HG03175 (cell line): ENCODE results near the gene ADAMTS7.
"Not testable (repeated sequence)": the region's sequence is repeated elsewhere in the genome, so short reads cannot be mapped to it uniquely, and the experiment has no call there.

Source experiments
- ATAC-seq: cut with Tn5 transposase; IDR thresholded peaks from one replicate; pipeline ENCODE4 v1.9.1; 2021; ENCODE audit warnings: mild to moderate bottlenecking, moderate library complexity; ENCODE audit not compliant: unreplicated experiment

The ADAMTS7 gene

GRCh38 chr15:78732634-78733033 is 78.6 kb downstream of the ADAMTS7 start:
- no peak for ATAC-seq

- no peak for ATAC-seq
Measured at GRCh38 chr15:78730955-78731354, 80.3 kb downstream of the ADAMTS7 start.

- not testable (repeated sequence) for ATAC-seq
Measured at GRCh38 chr15:78728427-78728826, 82.8 kb downstream of the ADAMTS7 start.

- no peak for ATAC-seq
Measured at GRCh38 chr15:78727561-78727960, 83.7 kb downstream of the ADAMTS7 start.

GRCh38 chr15:78726870-78727551 is 84.3 kb downstream of the ADAMTS7 start:
- ATAC-seq: no peak

- not testable (repeated sequence) for ATAC-seq
Measured at GRCh38 chr15:78719819-78720450, 91.3 kb downstream of the ADAMTS7 start.

- ATAC-seq: no peak
Measured at GRCh38 chr15:78718837-78719236, 92.4 kb downstream of the ADAMTS7 start.

GRCh38 chr15:78717956-78718656 is 93.2 kb downstream of the ADAMTS7 start:
- no peak for ATAC-seq

- no peak for ATAC-seq
Measured at GRCh38 chr15:78716651-78717050, 94.6 kb downstream of the ADAMTS7 start.

- ATAC-seq: no peak
Measured at GRCh38 chr15:78715930-78716329, 95.3 kb downstream of the ADAMTS7 start.

GRCh38 chr15:78715434-78715833 is 95.8 kb downstream of the ADAMTS7 start:
- no peak for ATAC-seq

- no peak for ATAC-seq
Measured at GRCh38 chr15:78714890-78715289, 96.4 kb downstream of the ADAMTS7 start.

GRCh38 chr15:78712797-78713515 is 98.3 kb downstream of the ADAMTS7 start:
- no peak for ATAC-seq

- ATAC-seq: no peak
Measured at GRCh38 chr15:78711638-78712037, 99.6 kb downstream of the ADAMTS7 start.

GRCh38 chr15:78709263-78709882 is 101.9 kb downstream of the ADAMTS7 start:
- peak; percentile 62 for ATAC-seq
